Measurements from ENCODE around the gene ZSCAN18. TPM values are rescaled to one million over a fixed set of nuclear protein-coding genes. Genes with fewer than 3 reads are reported as not detected.

ZSCAN18 gene
- total RNA-seq, 1 experiment from 2014 or later: 0.12 TPM

- H3K36me3 ChIP-seq (ENCODE audit: control insufficient read depth in 1 of 2, insufficient read depth in 2 of 2, low read length in 2 of 2): no peaks in the 10 kb centered on the region
- no peaks in the 10 kb centered on the region for H4K20me1 ChIP-seq (ENCODE audit: insufficient read depth)
- H2AFZ ChIP-seq (ENCODE audit: low read depth, low read length, poor library complexity, severe bottlenecking): no peak overlapping the region
- no peak overlapping the region for H3K4me3 ChIP-seq (replicated peaks in 1 of 2; ENCODE audit: low read depth in 1 of 2, low read length in 2 of 2)
- intact Hi-C loops (cut with micrococcal nuclease): no loop called here
- no peaks in the 10 kb centered on the region for H3K79me2 ChIP-seq (ENCODE audit: insufficient read depth, low read length)
- POLR2A ChIA-PET: no interaction called here
- H3K27me3 ChIP-seq (ENCODE audit: insufficient read depth, low read length): no peaks in the 10 kb centered on the region
- TF ChIP-seq TCF7L2 (IDR thresholded peaks at IDR 0.05; ENCODE audit: borderline replicate concordance, extremely low read depth, insufficient read depth, insufficient read length) (no peak), ZFX (IDR thresholded peaks at IDR 0.05) (no peak), ELF1 (IDR thresholded peaks at IDR 0.05; ENCODE audit: borderline replicate concordance, low read depth) (no peak), POLR2A (IDR thresholded peaks at IDR 0.05; ENCODE audit: borderline replicate concordance, extremely low read depth, insufficient read depth, insufficient read length) (no peak), EZH2phosphoT487 (IDR thresholded peaks at IDR 0.05; ENCODE audit: borderline replicate concordance) (no peak), CEBPB (IDR thresholded peaks at IDR 0.05; ENCODE audit: low read depth) (no peak), CBX3 (IDR thresholded peaks at IDR 0.05; ENCODE audit: low read depth) (no peak), FOSL1 (IDR thresholded peaks at IDR 0.05; ENCODE audit: low read depth) (no peak), EZH2 (IDR thresholded peaks at IDR 0.05) (no peak)
- H3K4me1 ChIP-seq (ENCODE audit: control insufficient read depth in 1 of 2, insufficient read depth in 2 of 2, low read length in 2 of 2): no peaks in the 10 kb centered on the region
- no peaks in the 10 kb centered on the region for H3K9me2 ChIP-seq (ENCODE audit: insufficient read depth)
- H3K4me2 ChIP-seq (ENCODE audit: low read length): no peak overlapping the region
- H3K27ac ChIP-seq (ENCODE audit: low read depth, low read length): no peak overlapping the region
- CTCF ChIA-PET: no interaction called here
- no peak for ATAC-seq
- H3K9ac ChIP-seq (ENCODE audit: low read length): no peak overlapping the region
- peaks cover 9 to 16% of the 10 kb centered on the region in 2 experiments; a peak in 2 of 4 replicates for H3K9me3 ChIP-seq (ENCODE audit: control insufficient read depth in 1 of 2, insufficient read depth in 1 of 2, low read depth in 1 of 2, low read length in 2 of 2)
- RAD21 ChIA-PET (ENCODE audit: low non-redundant PET in 1 of 2, low total read pairs in 2 of 2, uncharacterized antibody in 2 of 2, unreplicated experiment in 2 of 2): no interaction called here
- BruUV-seq (replicated peaks): no TSS peak
- DNase-seq (ENCODE audit: low read depth, low spot score): no peak
Measured at GRCh38 chr19:58085348-58085875, 12.6 kb downstream of the ZSCAN18 start.

- no TSS peak for BruUV-seq (replicated peaks)
- ChIA-PET CTCF (no interaction called here), RAD21 (ENCODE audit: low non-redundant PET in 1 of 2, low total read pairs in 2 of 2, uncharacterized antibody in 2 of 2, unreplicated experiment in 2 of 2) (no interaction called here), POLR2A (no interaction called here)
- DNase-seq (ENCODE audit: low read depth, low spot score): no peak
- Histone ChIP-seq H3K9ac (ENCODE audit: low read length) (no peak overlapping the region), H3K27me3 (ENCODE audit: insufficient read depth, low read length) (no peaks in the 10 kb centered on the region), H3K4me2 (ENCODE audit: low read length) (no peak overlapping the region), H3K27ac (ENCODE audit: low read depth, low read length) (no peak overlapping the region), H3K9me2 (ENCODE audit: insufficient read depth) (no peaks in the 10 kb centered on the region), H3K36me3 (ENCODE audit: control insufficient read depth in 1 of 2, insufficient read depth in 2 of 2, low read length in 2 of 2) (no peaks in the 10 kb centered on the region), H3K4me3 (replicated peaks in 1 of 2; ENCODE audit: low read depth in 1 of 2, low read length in 2 of 2) (no peak overlapping the region), H3K79me2 (ENCODE audit: insufficient read depth, low read length) (no peaks in the 10 kb centered on the region), H3K9me3 (ENCODE audit: control insufficient read depth in 1 of 2, insufficient read depth in 1 of 2, low read depth in 1 of 2, low read length in 2 of 2) (peaks cover 9 to 10% of the 10 kb centered on the region in 2 experiments; a peak in 2 of 4 replicates), H4K20me1 (ENCODE audit: insufficient read depth) (no peaks in the 10 kb centered on the region), H3K4me1 (ENCODE audit: control insufficient read depth in 1 of 2, insufficient read depth in 2 of 2, low read length in 2 of 2) (no peaks in the 10 kb centered on the region), H2AFZ (ENCODE audit: low read depth, low read length, poor library complexity, severe bottlenecking) (no peak overlapping the region)
- intact Hi-C loops (cut with micrococcal nuclease): no loop called here
- ATAC-seq: no peak
- TF ChIP-seq ZBTB33 (IDR thresholded peaks at IDR 0.05; ENCODE audit: extremely low read depth, insufficient replicate concordance, low read length) (no peak), EZH2phosphoT487 (IDR thresholded peaks at IDR 0.05; ENCODE audit: borderline replicate concordance) (no peak), SP1 (IDR thresholded peaks at IDR 0.05; ENCODE audit: low read depth) (no peak), SRF (IDR thresholded peaks at IDR 0.05; ENCODE audit: low read depth) (no peak), TCF7L2 (IDR thresholded peaks at IDR 0.05; ENCODE audit: borderline replicate concordance, extremely low read depth, insufficient read depth, insufficient read length) (no peak), ZFX (IDR thresholded peaks at IDR 0.05) (no peak), EGR1 (IDR thresholded peaks at IDR 0.05; ENCODE audit: low read depth) (no peak), EZH2 (IDR thresholded peaks at IDR 0.05) (no peak), FOSL1 (IDR thresholded peaks at IDR 0.05; ENCODE audit: low read depth) (no peak), ELF1 (IDR thresholded peaks at IDR 0.05; ENCODE audit: borderline replicate concordance, low read depth) (no peak), CBX3 (IDR thresholded peaks at IDR 0.05; ENCODE audit: low read depth) (no peak), MAX (IDR thresholded peaks at IDR 0.05) (no peak), JUND (IDR thresholded peaks at IDR 0.05) (no peak), ATF3 (IDR thresholded peaks at IDR 0.05) (no peak), CEBPB (IDR thresholded peaks at IDR 0.05; ENCODE audit: low read depth) (no peak)
Measured at GRCh38 chr19:58084596-58085347, 13.3 kb downstream of the ZSCAN18 start.

Measured in HCT116 (cell line).